IMR-90 (cell line): Measurements from ENCODE around the gene KLC4. TPM values are rescaled to one million over a fixed set of nuclear protein-coding genes. Genes with fewer than 3 reads are reported as not detected.

Experiments used
- ATAC-seq: fragments of 200-7000 bp; cut with Tn5 transposase; 2 replicates; pipeline ENCODE4 v1.9.1; 2020; ENCODE audit warnings: low read depth, mild to moderate bottlenecking, moderate library complexity
- BruUV-seq: library from RNA; stranded (reverse); fragments of 400-500 nt; replicated peaks from 2 replicates; lab custom pipeline; 2021; lab: Mats Ljungman, UMichigan
- CTCF ChIA-PET: fragments of 300-600 bp; formaldehyde crosslinking; extraction: SDS; loops from one replicate; lab custom pipeline; 2021; ENCODE audit warnings: antibody characterized with exemption; lab: Yijun Ruan, JAX
- POLR2A ChIA-PET: fragments of 300-600 bp; sonication (Branson Sonifier 250); formaldehyde crosslinking; loops from one replicate; lab custom pipeline; 2022; ENCODE audit warnings: antibody characterized with exemption; ENCODE audit not compliant: unreplicated experiment; lab: Charles Lee
- DNase-seq: peaks from one replicate; pipeline ENCODE4 v3.0.0; 2013
- H2AFZ ChIP-seq: replicated peaks from 2 replicates; pipeline ENCODE3; 2013; ENCODE audit warnings: low read length, mild to moderate bottlenecking; ENCODE audit not compliant: poor library complexity
- H2AK5ac ChIP-seq: 2 replicates; pipeline ENCODE4 v1.6.1; 2013; ENCODE audit warnings: low read depth, low read length, inconsistent platforms
- H2AK9ac ChIP-seq: replicated peaks from 2 replicates; pipeline ENCODE3; 2013; ENCODE audit warnings: mild to moderate bottlenecking, low read depth, low read length, moderate library complexity; ENCODE audit not compliant: poor library complexity
- H2BK120ac ChIP-seq: 2 replicates; pipeline ENCODE4 v1.6.1; 2013; ENCODE audit warnings: low read depth, low read length, inconsistent platforms
- H2BK15ac ChIP-seq: 3 replicates; pipeline ENCODE4 v1.6.1; 2013; ENCODE audit warnings: low read depth, low read length, inconsistent platforms
- H2BK20ac ChIP-seq: 2 replicates; pipeline ENCODE4 v1.6.1; 2013; ENCODE audit warnings: low read depth, mild to moderate bottlenecking, inconsistent platforms, low read length, moderate library complexity
- H2BK5ac ChIP-seq: 2 replicates; pipeline ENCODE4 v1.6.1; 2013; ENCODE audit warnings: mild to moderate bottlenecking, low read depth, low read length, inconsistent platforms; ENCODE audit not compliant: poor library complexity, severe bottlenecking
- H3K14ac ChIP-seq: replicated peaks from 2 replicates; pipeline ENCODE4 v1.6.1; 2013; ENCODE audit warnings: low read depth, low read length, inconsistent platforms
- H3K18ac ChIP-seq: 2 replicates; pipeline ENCODE4 v1.6.1; 2013; ENCODE audit warnings: low read depth, low read length, control low read depth
- H3K23ac ChIP-seq: 2 replicates; pipeline ENCODE4 v1.6.1; 2013; ENCODE audit warnings: low read depth, low read length, inconsistent platforms
- H3K27ac ChIP-seq: 2 replicates; pipeline ENCODE4 v1.5.1; 2013; ENCODE audit warnings: mild to moderate bottlenecking, control low read depth, low read length; ENCODE audit not compliant: insufficient read depth
- H3K27me3 ChIP-seq: 2 replicates; pipeline ENCODE4 v1.6.1; 2013; ENCODE audit warnings: low read length; ENCODE audit not compliant: control insufficient read depth, insufficient read depth
- H3K36me3 ChIP-seq: 2 replicates; pipeline ENCODE4 v1.6.1; 2013; ENCODE audit warnings: low read length, mixed read lengths; ENCODE audit not compliant: control insufficient read depth, insufficient read depth
- H3K4ac ChIP-seq: 2 replicates; pipeline ENCODE4 v1.6.1; 2013; ENCODE audit warnings: low read depth, low read length, inconsistent platforms
- H3K4me1 ChIP-seq: 2 replicates; pipeline ENCODE4 v1.6.1; 2013; ENCODE audit warnings: low read length, mixed read lengths; ENCODE audit not compliant: control insufficient read depth, insufficient read depth
- H3K4me2 ChIP-seq: 2 replicates; pipeline ENCODE4 v1.6.1; 2013; ENCODE audit warnings: low read depth, mild to moderate bottlenecking, control low read depth, low read length, moderate library complexity
- H3K4me3 ChIP-seq: 2 replicates; pipeline ENCODE4 v1.5.1; 2013; ENCODE audit warnings: low read depth, mild to moderate bottlenecking, control low read depth, low read length, moderate library complexity; ENCODE audit not compliant: insufficient read depth
- H3K56ac ChIP-seq: 2 replicates; pipeline ENCODE4 v1.6.1; 2013; ENCODE audit warnings: low read length, inconsistent platforms; ENCODE audit not compliant: insufficient read depth; ENCODE audit errors: extremely low read depth
- H3K79me1 ChIP-seq, 2 experiments: 2 replicates each; pipeline ENCODE4 v1.6.1; 2013; ENCODE audit warnings: low read length in 2 of 2, inconsistent platforms in 1 of 2, low read depth in 1 of 2
- H3K9ac ChIP-seq: 2 replicates; pipeline ENCODE4 v1.6.1; 2013; ENCODE audit warnings: low read depth, low read length, control low read depth
- H3K9me1 ChIP-seq: 2 replicates; pipeline ENCODE4 v1.6.1; 2013; ENCODE audit warnings: low read length, inconsistent platforms; ENCODE audit not compliant: insufficient read depth
- H3K9me3 ChIP-seq: 2 replicates; pipeline ENCODE4 v1.6.1; 2013; ENCODE audit warnings: low read length; ENCODE audit not compliant: control insufficient read depth, insufficient read depth
- H4K20me1 ChIP-seq: 2 replicates; pipeline ENCODE4 v1.6.1; 2013; ENCODE audit warnings: low read length, inconsistent platforms; ENCODE audit not compliant: insufficient read depth
- H4K5ac ChIP-seq: 2 replicates; pipeline ENCODE4 v1.6.1; 2013; ENCODE audit warnings: mild to moderate bottlenecking, low read depth, low read length, control low read depth
- H4K8ac ChIP-seq, 2 experiments: 2 replicates each; pipeline ENCODE4 v1.6.1; 2013; ENCODE audit warnings: low read depth in 2 of 2, low read length in 2 of 2, control low read depth in 1 of 2, inconsistent platforms in 1 of 2
- H4K91ac ChIP-seq: 2 replicates; pipeline ENCODE4 v1.6.1; 2013; ENCODE audit warnings: low read depth, low read length, inconsistent platforms; ENCODE audit not compliant: insufficient read depth
- RFX5 ChIP-seq: IDR thresholded peaks from 2 replicates; pipeline ENCODE4 v1.8.0; 2012; ENCODE audit warnings: low read depth, mild to moderate bottlenecking, low read length, moderate library complexity
- SMC3 ChIP-seq: fragments of 150-350 bp; IDR thresholded peaks from 2 replicates; pipeline ENCODE4 v1.6.1; 2016; ENCODE audit warnings: low read depth, mild to moderate bottlenecking, antibody characterized with exemption, low read length, moderate library complexity
- WGBS, 2 experiments: methylation state at CpG; one replicate each; pipeline versions ENCODE4 v1.1.5 to v1.1.7; 2013; ENCODE audit warnings: missing lambda C conversion rate in 2 of 2; ENCODE audit not compliant: insufficient read length in 1 of 2; ENCODE audit errors: extremely low coverage in 2 of 2; 5-methylcytosine and 5-hydroxymethylcytosine counted together
- dilution Hi-C: fragments of 300-500 bp; cut with HindIII; formaldehyde crosslinking; loops from one replicate; pipeline ENCODE4 v1.14.3; 2018; ENCODE audit warnings: low sequenced_read_pairs; ENCODE audit not compliant: unreplicated experiment
- in situ Hi-C: fragments of 300-500 bp; cut with MboI; formaldehyde crosslinking; loops from 3 replicates; pipeline ENCODE4 v1.14.3; 2019; ENCODE audit warnings: low sequenced_read_pairs, inconsistent platforms, mixed read lengths
- intact Hi-C: fragments of 100-400 bp; cut with micrococcal nuclease; formaldehyde crosslinking; loops from 2 replicates; pipeline ENCODE4 v1.10.0; 2022
- polyA plus RNA-seq, 3 experiments: library from polyadenylated mRNA; depleted of rRNA; stranded (reverse); fragments of >200 nt; gene quantifications; 2 replicates each; pipeline ENCODE4 v1.2.3, GENCODE V29; 2012; ENCODE audit warnings: low replicate concordance in 1 of 3
- total RNA-seq: library from RNA; depleted of rRNA; stranded (reverse); fragments of >200 nt; gene quantifications from 2 replicates; pipeline ENCODE4 v1.2.3, GENCODE V29; 2012

KLC4 gene
- total and polyA plus RNA-seq, 2 of the 4 experiments (the other 2 are of a cell fraction), result 10.9 to 13.0 TPM

DNA sequence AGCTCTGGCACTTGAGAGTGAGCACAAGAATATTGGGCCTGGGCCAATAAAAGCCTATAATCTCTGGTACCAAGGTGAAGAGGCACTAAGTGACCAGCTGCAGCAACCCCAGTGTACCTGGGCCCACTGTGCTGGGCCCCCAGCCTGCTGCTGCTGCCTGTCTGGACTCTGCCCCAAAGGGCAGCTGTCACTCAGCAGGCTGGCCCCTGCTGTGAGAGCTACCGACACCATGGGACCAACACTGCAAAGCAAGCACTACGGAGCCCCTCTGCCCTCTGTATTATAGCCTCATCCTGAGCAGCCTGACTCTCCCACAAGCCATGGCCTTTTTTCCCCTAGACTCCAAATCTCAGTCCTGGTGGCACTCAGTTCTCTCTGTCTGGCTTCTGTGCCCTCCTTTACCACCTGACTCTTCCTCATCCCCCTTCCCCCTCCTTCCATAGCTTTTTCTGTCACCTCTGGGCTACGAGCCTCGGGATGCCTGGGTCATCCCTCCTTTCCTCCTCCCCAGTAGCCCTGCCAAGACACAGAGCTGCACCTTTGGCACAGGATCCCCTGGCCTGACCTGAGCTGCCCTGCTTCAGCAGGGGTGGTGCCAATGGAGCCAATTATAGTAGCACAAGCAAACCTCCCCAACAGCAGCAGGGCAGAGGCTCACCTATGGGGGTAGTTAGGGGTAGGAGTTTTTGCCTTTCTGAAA lies 23.8 kb upstream of the KLC4 start:
- no peaks in the 10 kb centered on the region for H3K9me1 ChIP-seq
- no peak overlapping the region for H4K8ac ChIP-seq
- dilution Hi-C loops (no loop called here), in situ Hi-C loops (no loop called here), intact Hi-C loops (no loop called here)
- no peak overlapping the region for H3K4me3 ChIP-seq
- H3K23ac ChIP-seq, result no peak overlapping the region
- H3K27ac ChIP-seq, result no peak overlapping the region
- TF ChIP-seq SMC3 (no peak), RFX5 (no peak)
- H2AK9ac ChIP-seq, result no peak overlapping the region
- H2BK20ac ChIP-seq, result no peak overlapping the region
- POLR2A ChIA-PET, result no interaction called here
- H3K79me1 ChIP-seq, result peaks cover 7 to 9% of the 10 kb centered on the region in 2 experiments; a peak in 2 of 4 replicates
- H2BK15ac ChIP-seq, result no peak overlapping the region
- no peak overlapping the region for H2BK5ac ChIP-seq
- CTCF ChIA-PET, result no interaction called here
- no peak overlapping the region for H3K9ac ChIP-seq
- H2BK120ac ChIP-seq, result no peak overlapping the region
- H2AK5ac ChIP-seq, result no peak overlapping the region
- peaks cover 60% of the 10 kb centered on the region for H3K36me3 ChIP-seq
- no peak overlapping the region for H2AFZ ChIP-seq
- no peak for ATAC-seq
- no peaks in the 10 kb centered on the region for H3K27me3 ChIP-seq
- BruUV-seq, result no TSS peak
- no peak for DNase-seq
- H3K14ac ChIP-seq, result no peak overlapping the region
- H3K18ac ChIP-seq, result no peak overlapping the region
- peaks cover 3% of the 10 kb centered on the region; the same call in 1 of the 2 replicates for H4K20me1 ChIP-seq
- no peak overlapping the region for H4K5ac ChIP-seq
- H3K4me2 ChIP-seq, result no peak overlapping the region
- no peak overlapping the region for H3K4ac ChIP-seq
- WGBS, 2 experiments, result 96% methylated on average over 4 of the region's 4 CpGs; no CpG with 5 or more reads in 1 of the 2 experiments
- no peak overlapping the region for H4K91ac ChIP-seq
- no peaks in the 10 kb centered on the region for H3K9me3 ChIP-seq
- no peak overlapping the region for H3K56ac ChIP-seq
- H3K4me1 ChIP-seq, result no peaks in the 10 kb centered on the region
